Measurements from ENCODE around the gene SCIMP. TPM values are rescaled to one million over a fixed set of nuclear protein-coding genes. Genes with fewer than 3 reads are reported as not detected.

The SCIMP gene
- total and polyA plus RNA-seq, 2 donors (not counting 1 experiment from before 2014, with no cell fraction given) = 87.4 to 98.5 TPM

DNA sequence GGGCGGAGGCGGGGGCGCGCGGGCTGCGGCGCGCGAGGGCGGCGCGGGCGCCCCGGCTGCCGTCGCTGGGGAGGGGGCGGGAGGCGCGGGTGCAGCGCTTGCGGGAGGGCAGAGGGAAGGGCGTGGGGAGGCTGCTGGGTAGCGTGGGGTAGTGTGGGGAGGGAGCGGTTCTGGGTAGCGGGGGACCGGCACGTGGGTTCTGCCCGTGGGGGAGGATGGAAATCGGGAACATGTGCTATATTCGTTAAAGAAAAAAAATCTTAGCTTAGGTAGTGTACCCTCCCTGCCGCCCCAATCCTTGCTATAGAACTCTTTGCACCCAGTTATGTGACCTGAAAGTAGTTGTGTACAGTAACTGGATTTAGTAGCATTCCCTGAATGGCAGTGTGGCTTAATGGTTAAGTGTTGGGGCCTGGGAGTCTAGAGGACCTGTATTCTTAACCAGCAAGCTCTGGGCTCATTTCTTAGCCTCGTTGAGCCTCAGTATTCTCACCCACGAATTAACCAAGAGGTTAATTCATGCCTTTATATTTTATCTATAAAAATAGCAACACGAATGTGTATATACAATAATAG lies 48.1 kb upstream of the SCIMP start:
- 0% methylated on average over 28 of the region's 34 CpGs for WGBS (ENCODE audit: insufficient coverage)
- peak overlapping the region; percentile 88 for H3K4me3 Mint-ChIP-seq
- peak overlapping the region; percentile 94 for H3K27ac Mint-ChIP-seq
- peak overlapping the region; percentile 92 for H3K4me2 ChIP-seq (replicated peaks; ENCODE audit: low read depth, low read length, poor library complexity, severe bottlenecking)
- TF ChIP-seq, protein P1, sequence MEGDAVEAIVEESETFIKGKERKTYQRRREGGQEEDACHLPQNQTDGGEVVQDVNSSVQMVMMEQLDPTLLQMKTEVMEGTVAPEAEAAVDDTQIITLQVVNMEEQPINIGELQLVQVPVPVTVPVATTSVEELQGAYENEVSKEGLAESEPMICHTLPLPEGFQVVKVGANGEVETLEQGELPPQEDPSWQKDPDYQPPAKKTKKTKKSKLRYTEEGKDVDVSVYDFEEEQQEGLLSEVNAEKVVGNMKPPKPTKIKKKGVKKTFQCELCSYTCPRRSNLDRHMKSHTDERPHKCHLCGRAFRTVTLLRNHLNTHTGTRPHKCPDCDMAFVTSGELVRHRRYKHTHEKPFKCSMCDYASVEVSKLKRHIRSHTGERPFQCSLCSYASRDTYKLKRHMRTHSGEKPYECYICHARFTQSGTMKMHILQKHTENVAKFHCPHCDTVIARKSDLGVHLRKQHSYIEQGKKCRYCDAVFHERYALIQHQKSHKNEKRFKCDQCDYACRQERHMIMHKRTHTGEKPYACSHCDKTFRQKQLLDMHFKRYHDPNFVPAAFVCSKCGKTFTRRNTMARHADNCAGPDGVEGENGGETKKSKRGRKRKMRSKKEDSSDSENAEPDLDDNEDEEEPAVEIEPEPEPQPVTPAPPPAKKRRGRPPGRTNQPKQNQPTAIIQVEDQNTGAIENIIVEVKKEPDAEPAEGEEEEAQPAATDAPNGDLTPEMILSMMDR (IDR thresholded peaks at IDR 0.05) = no peak
- TF ChIP-seq EZH2 (IDR thresholded peaks at IDR 0.05; ENCODE audit: borderline replicate concordance, insufficient read depth, low read depth, low read length, poor library complexity, severe bottlenecking) = no peak
- peak overlapping the region; percentile 84 for H3K9ac ChIP-seq (ENCODE audit: low read length)
- peak overlapping the region; percentile 63 to 90 (median 75) for H3K4me3 ChIP-seq (ENCODE audit: control extremely low read depth in 1 of 5, extremely low read depth in 1 of 5, insufficient read depth in 1 of 5, low read depth in 2 of 5, low read length in 4 of 5)
- H2AFZ ChIP-seq (ENCODE audit: insufficient read depth, low read depth, low read length, poor library complexity, severe bottlenecking) = peak overlapping the region; percentile 19
- CTCF ChIA-PET = interaction anchor here (1.4 to 2.4 kb wide), 4 partner anchors 28 to 91 kb away, joined by 4 to 11 read pairs (median 6); partner anchors contain the start of gene ZNF594
- H3K4me1 Mint-ChIP-seq = peaks cover 43% of the 10 kb centered on the region
- H3K4me1 ChIP-seq (ENCODE audit: control insufficient read depth in 2 of 2, insufficient read depth in 2 of 2, low read length in 2 of 2) = peaks cover 38 to 47% of the 10 kb centered on the region in 2 donors
- POLR2A ChIA-PET = interaction anchor here (0.7 to 1.2 kb wide), 3 partner anchors 24 to 84 kb away, joined by 3 read pairs; no protein-coding TSS in a partner anchor
- no peaks in the 10 kb centered on the region for H3K9me3 ChIP-seq (ENCODE audit: control extremely low read depth in 1 of 3, control insufficient read depth in 2 of 3, insufficient read depth in 1 of 3, low read length in 2 of 3)
- DNase-seq = no peak
- no peaks in the 10 kb centered on the region for H3K9me3 Mint-ChIP-seq (ENCODE audit: insufficient read depth)
- peaks cover 52% of the 10 kb centered on the region for H3K79me2 ChIP-seq (ENCODE audit: control insufficient read depth, insufficient read depth, low read length)
- ATAC-seq (ENCODE audit: low read depth) = peak; percentile 40
- peaks cover 0 to 13% of the 10 kb centered on the region in 2 experiments for H3K36me3 ChIP-seq (replicated peaks in 1 of 2; ENCODE audit: control extremely low read depth in 1 of 2, control insufficient read depth in 1 of 2, extremely low read depth in 1 of 2, insufficient read depth in 2 of 2, low read length in 1 of 2)
- intact Hi-C loops (cut with micrococcal nuclease) = loop anchor here (5.0 kb wide), 1 partner anchor 40 kb away; no protein-coding TSS in a partner anchor
- no peaks in the 10 kb centered on the region for H3K27me3 ChIP-seq (replicated peaks in 1 of 4; ENCODE audit: control extremely low read depth in 1 of 4, control insufficient read depth in 3 of 4, insufficient read depth in 4 of 4, low read length in 3 of 4)
- no peaks in the 10 kb centered on the region for H3K27me3 Mint-ChIP-seq
- H4K20me1 ChIP-seq (ENCODE audit: control insufficient read depth, insufficient read depth, low read length, poor library complexity, severe bottlenecking) = peaks cover 39% of the 10 kb centered on the region
- peak overlapping the region; percentile 31 to 42 for H3K27ac ChIP-seq (ENCODE audit: low read length in 2 of 2)
